Testis (tissue), 3 donors: ENCODE measurements around the gene CENPP. TPM values are rescaled to one million over a fixed set of nuclear protein-coding genes. Genes with fewer than 3 reads are reported as not detected.

Experiments used
- DNase-seq: peaks from one replicate; pipeline ENCODE4 v3.0.0-alpha.2; 2019
- H3K27ac ChIP-seq, 2 donors: fragments of 200-600 bp; sonication (generic); one replicate each; pipeline ENCODE4 v1.5.1; 2019
- H3K27me3 ChIP-seq: fragments of 200-600 bp; sonication (generic); one replicate; pipeline ENCODE4 v1.5.1; 2019
- H3K36me3 ChIP-seq: fragments of 200-600 bp; sonication (generic); one replicate; pipeline ENCODE4 v1.5.1; 2017; ENCODE audit warnings: low read depth; ENCODE audit errors: missing control alignments
- H3K4me1 ChIP-seq: fragments of 200-600 bp; sonication (generic); one replicate; pipeline ENCODE4 v1.5.1; 2019
- H3K4me3 ChIP-seq, 2 donors: fragments of 200-600 bp; sonication (generic); one replicate each; pipeline ENCODE4 v1.5.1; 2017 to 2019
- H3K9me3 ChIP-seq: fragments of 200-600 bp; sonication (generic); one replicate; pipeline ENCODE4 v1.5.1; 2017
- POLR2A ChIP-seq: fragments of 450-650 bp; IDR thresholded peaks from one replicate; pipeline ENCODE4 v1.6.1; 2017; ENCODE audit warnings: antibody characterized with exemption, mild to moderate bottlenecking, moderate library complexity
- WGBS, 2 donors: methylation state at CpG; one replicate each; pipeline ENCODE4 v1.1.5; 2018; 5-methylcytosine and 5-hydroxymethylcytosine counted together
- intact Hi-C: fragments of 100-400 bp; cut with DNase I; formaldehyde crosslinking; loops from one replicate; pipeline ENCODE4 v1.15.1; 2023; ENCODE audit warnings: low total_unique reads
- polyA plus RNA-seq: library from polyadenylated mRNA; stranded (reverse); fragments of 350-450 nt; fragmentation: Illumina TruSeq; extraction: RNeasy Lipid Tissue Mini Kit (QIAGEN cat#74804); gene quantifications from one replicate; pipeline ENCODE4 v1.2.3, GENCODE V29; 2014; ENCODE audit warnings: low read depth, low replicate concordance; ENCODE audit not compliant: insufficient read depth
- total RNA-seq, 2 donors: library from RNA; depleted of rRNA; stranded (reverse); fragments of >200 nt; gene quantifications; one replicate each; pipeline ENCODE4 v1.2.3, GENCODE V29; 2016
- TF ChIP-seq, protein P1 (sequence below), 3 experiments: fragments of 450-650 bp in 2 of 3; fragments of 200-600 bp in 1 of 3; sonication (generic) in 1 of 3; IDR thresholded peaks; one replicate each; pipeline ENCODE4 v1.5.1; 2016 to 2019; ENCODE audit warnings: antibody characterized with exemption in 3 of 3, mild to moderate bottlenecking in 2 of 3, moderate library complexity in 1 of 3

CENPP gene
- total and polyA plus RNA-seq, 3 donors from 2014 or later: 8.1 to 12.1 (median 9.6) TPM

DNA sequence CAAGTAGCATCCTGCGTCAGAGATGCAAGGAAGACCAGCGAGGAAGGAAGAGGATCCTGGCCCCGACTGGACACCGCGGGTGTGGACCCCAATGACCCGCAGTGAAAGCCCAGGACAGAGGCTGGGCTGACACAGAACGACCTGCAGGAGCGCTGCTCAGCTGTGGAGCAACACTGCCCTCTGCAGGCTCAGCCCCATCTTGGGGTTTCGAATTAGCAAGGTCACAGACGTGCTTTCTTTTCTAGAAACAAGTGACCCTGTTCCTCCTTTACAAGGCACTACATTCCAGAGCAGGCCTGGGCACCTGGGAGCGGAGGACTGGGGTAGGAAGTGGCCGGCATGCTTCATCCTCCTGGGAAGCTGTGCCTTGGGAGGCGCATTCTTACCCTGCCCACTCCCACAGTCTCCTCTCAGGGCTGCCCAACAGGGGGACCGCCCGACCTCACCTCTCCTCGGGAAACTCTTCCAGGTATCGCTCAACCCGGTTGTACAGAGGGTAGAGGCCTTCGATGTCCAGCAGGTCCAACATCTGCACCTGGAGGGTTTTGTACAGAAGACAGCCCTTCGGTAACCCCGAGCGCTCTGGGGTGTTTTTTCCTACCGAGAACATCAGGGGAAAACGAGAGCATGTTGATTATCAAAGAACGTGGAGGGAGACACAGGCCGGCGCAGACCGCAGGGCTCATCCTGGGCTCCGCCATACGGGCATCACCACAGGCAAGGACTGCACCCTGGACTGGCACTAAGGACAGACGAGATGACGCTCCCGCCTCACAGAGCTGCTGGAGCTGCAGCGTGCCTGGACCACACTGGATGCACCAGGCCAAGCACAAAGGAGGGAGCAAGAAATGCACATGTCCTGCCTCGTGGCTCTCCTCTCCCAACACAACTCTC lies 309.2 kb downstream of the CENPP start:
- intact Hi-C loops: no loop called here
- Histone ChIP-seq H3K27me3 (no peaks in the 10 kb centered on the region), H3K36me3 (no peaks in the 10 kb centered on the region), H3K9me3 (no peaks in the 10 kb centered on the region), H3K4me1 (peaks cover 8% of the 10 kb centered on the region), H3K4me3 (no peak overlapping the region), H3K27ac (peak overlapping the region in 1 of 2 donors; percentile 26)
- 66 to 76% methylated on average over 17 to 35 of the region's 35 CpGs for WGBS, 2 donors
- no peak for TF ChIP-seq POLR2A
- TF ChIP-seq, protein P1, sequence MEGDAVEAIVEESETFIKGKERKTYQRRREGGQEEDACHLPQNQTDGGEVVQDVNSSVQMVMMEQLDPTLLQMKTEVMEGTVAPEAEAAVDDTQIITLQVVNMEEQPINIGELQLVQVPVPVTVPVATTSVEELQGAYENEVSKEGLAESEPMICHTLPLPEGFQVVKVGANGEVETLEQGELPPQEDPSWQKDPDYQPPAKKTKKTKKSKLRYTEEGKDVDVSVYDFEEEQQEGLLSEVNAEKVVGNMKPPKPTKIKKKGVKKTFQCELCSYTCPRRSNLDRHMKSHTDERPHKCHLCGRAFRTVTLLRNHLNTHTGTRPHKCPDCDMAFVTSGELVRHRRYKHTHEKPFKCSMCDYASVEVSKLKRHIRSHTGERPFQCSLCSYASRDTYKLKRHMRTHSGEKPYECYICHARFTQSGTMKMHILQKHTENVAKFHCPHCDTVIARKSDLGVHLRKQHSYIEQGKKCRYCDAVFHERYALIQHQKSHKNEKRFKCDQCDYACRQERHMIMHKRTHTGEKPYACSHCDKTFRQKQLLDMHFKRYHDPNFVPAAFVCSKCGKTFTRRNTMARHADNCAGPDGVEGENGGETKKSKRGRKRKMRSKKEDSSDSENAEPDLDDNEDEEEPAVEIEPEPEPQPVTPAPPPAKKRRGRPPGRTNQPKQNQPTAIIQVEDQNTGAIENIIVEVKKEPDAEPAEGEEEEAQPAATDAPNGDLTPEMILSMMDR (IDR thresholded peaks at IDR 0.05): peak; percentile 89 to 94 (median 92)
- peak; percentile 89 for DNase-seq

DNA sequence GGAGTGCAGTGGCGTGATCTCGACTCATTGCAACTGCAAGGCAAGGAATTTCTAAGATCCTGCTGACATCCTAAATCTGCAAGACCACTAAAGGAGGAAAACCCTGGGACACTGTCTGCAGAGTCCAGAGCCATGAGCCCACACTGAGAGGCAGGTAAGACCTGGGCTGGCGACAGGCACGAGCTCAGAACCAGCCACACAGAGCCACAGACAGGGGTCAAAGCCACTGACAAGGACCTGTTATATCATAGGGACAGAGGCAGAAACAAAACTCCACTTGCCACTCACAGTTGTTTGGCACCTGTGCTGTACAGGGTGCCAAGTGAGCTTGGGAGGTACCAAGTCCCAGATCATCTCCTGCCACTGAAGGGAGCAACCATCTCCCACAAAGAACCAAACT lies 310.0 kb downstream of the CENPP start:
- no peaks in the 10 kb centered on the region for H3K36me3 ChIP-seq
- H3K9me3 ChIP-seq: no peaks in the 10 kb centered on the region
- peak; percentile 11 for DNase-seq
- WGBS, 2 donors: 93 to 95% methylated on average over 4 of the region's 4 CpGs
- TF ChIP-seq POLR2A: no peak
- TF ChIP-seq, protein P1 (IDR thresholded peaks at IDR 0.05): no peak
- intact Hi-C loops: no loop called here
- H3K27ac ChIP-seq: no peak overlapping the region
- H3K27me3 ChIP-seq: no peaks in the 10 kb centered on the region
- H3K4me1 ChIP-seq: peaks cover 8% of the 10 kb centered on the region
- no peak overlapping the region for H3K4me3 ChIP-seq

DNA sequence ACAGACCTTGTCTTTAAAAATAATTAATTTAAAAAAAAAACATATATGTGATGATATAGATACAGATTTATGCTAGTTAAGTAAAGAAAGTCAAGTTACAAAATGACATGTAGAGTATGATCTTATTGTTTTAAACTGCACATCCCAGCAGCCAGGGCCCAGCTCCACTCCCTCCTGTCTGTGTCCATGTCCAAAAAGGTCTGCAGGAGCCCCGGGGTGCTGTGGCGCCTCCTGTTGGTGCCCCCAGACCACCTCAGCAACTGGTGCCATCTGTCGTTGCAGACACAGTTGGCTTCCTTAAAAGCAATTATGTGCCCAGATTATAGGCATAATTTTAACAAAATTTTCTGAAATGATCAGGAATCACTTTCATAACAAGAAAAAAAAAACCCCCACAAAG lies 310.9 kb downstream of the CENPP start:
- Histone ChIP-seq H3K27ac (no peak overlapping the region), H3K4me1 (peaks cover 8% of the 10 kb centered on the region), H3K36me3 (no peaks in the 10 kb centered on the region), H3K27me3 (no peaks in the 10 kb centered on the region), H3K4me3 (no peak overlapping the region), H3K9me3 (no peaks in the 10 kb centered on the region)
- TF ChIP-seq, protein P1 (IDR thresholded peaks at IDR 0.05): peak in 1 of 3 experiments; percentile 13
- TF ChIP-seq POLR2A: no peak
- 89 to 95% methylated on average over 3 of the region's 3 CpGs for WGBS, 2 donors
- intact Hi-C loops: no loop called here
- peak; percentile 11 for DNase-seq

DNA sequence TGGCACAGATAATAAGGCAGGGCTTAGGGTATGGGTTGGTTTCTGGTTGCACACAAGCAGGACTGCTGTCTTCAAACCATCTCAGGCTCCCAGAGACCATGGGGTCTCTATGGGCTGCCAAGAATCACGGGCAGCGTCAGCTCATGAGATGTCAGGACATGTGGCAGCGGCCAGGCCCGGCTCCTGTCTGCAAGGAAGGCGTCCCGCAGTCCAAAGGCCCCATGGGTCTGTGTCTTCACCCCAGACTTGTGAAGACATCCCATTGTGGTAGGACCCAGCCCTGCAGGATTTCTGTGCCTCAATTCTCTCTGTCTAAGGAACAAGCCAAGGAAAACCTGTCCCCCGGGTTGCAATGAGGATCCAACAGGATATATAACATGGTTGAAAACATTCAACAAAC lies 311.6 kb downstream of the CENPP start:
- H3K27ac ChIP-seq: no peak overlapping the region
- intact Hi-C loops: no loop called here
- WGBS, 2 donors: 89 to 93% methylated on average over 7 of the region's 7 CpGs
- H3K4me1 ChIP-seq: peaks cover 3% of the 10 kb centered on the region
- TF ChIP-seq, protein P1 (IDR thresholded peaks at IDR 0.05): no peak
- no peak for TF ChIP-seq POLR2A
- peak; percentile 8 for DNase-seq
- H3K4me3 ChIP-seq: no peak overlapping the region
- H3K36me3 ChIP-seq: no peaks in the 10 kb centered on the region
- no peaks in the 10 kb centered on the region for H3K27me3 ChIP-seq
- H3K9me3 ChIP-seq: no peaks in the 10 kb centered on the region
